CD8-positive, alpha-beta memory T cell (primary cell): ENCODE results near the gene MMP1. TPM values are rescaled to one million over a fixed set of nuclear protein-coding genes. Genes with fewer than 3 reads are reported as not detected.
"Not testable (repeated sequence)": the region's sequence is repeated elsewhere in the genome, so short reads cannot be mapped to it uniquely, and the experiment has no call there.

Source experiments
- CTCF ChIA-PET: fragments of 350-600 bp; sonication (Branson Sonifier 250); formaldehyde crosslinking; loops from one replicate; lab custom pipeline; 2021; ENCODE audit warnings: antibody characterized with exemption; lab: Charles Lee
- POLR2A ChIA-PET: fragments of 350-600 bp; sonication (Branson Sonifier 250); formaldehyde crosslinking; loops from one replicate; lab custom pipeline; 2021; ENCODE audit warnings: antibody characterized with exemption; lab: Charles Lee
- DNase-seq, 5 donors: peaks; one replicate each; pipeline versions ENCODE4 v3.0.0 to v3.0.0-alpha.2; 2020 to 2022; ENCODE audit warnings: mixed read lengths in 1 of 5
- H3K27ac ChIP-seq: one replicate; pipeline ENCODE4 v1.7.0; 2013; ENCODE audit warnings: low read depth, mild to moderate bottlenecking, low read length, moderate library complexity
- H3K27me3 ChIP-seq: 2 replicates; pipeline ENCODE4 v1.7.0; 2013; ENCODE audit warnings: low read length, mild to moderate bottlenecking; ENCODE audit not compliant: insufficient read depth, poor library complexity, severe bottlenecking
- H3K36me3 ChIP-seq: 2 replicates; pipeline ENCODE4 v1.7.0; 2013; ENCODE audit warnings: mild to moderate bottlenecking, low read length, moderate library complexity; ENCODE audit not compliant: insufficient read depth
- H3K4me1 ChIP-seq: 2 replicates; pipeline ENCODE4 v1.7.0; 2013; ENCODE audit warnings: mild to moderate bottlenecking, low read length, moderate library complexity; ENCODE audit not compliant: insufficient read depth
- H3K4me3 ChIP-seq: 2 replicates; pipeline ENCODE4 v1.7.0; 2013; ENCODE audit warnings: mild to moderate bottlenecking, low read length
- H3K9me3 ChIP-seq: 2 replicates; pipeline ENCODE4 v1.7.0; 2013; ENCODE audit warnings: mild to moderate bottlenecking, low read length
- H3K27ac Mint-ChIP-seq, 8 donors: one replicate each; pipeline ENCODE4 v1.8.0; 2020 to 2021; ENCODE audit warnings: mixed read lengths in 8 of 8, mild to moderate bottlenecking in 6 of 8, inconsistent platforms in 3 of 8, moderate library complexity in 3 of 8
- H3K27me3 Mint-ChIP-seq, 2 donors: one replicate each; pipeline ENCODE4 v1.8.0; 2020 to 2021; ENCODE audit warnings: mixed read lengths in 2 of 2, mild to moderate bottlenecking in 1 of 2, moderate library complexity in 1 of 2
- H3K36me3 Mint-ChIP-seq, 3 donors: one replicate each; pipeline ENCODE4 v1.8.0; 2020 to 2021; ENCODE audit warnings: mixed read lengths in 3 of 3, inconsistent platforms in 1 of 3, mild to moderate bottlenecking in 1 of 3
- H3K4me1 Mint-ChIP-seq, 3 donors: one replicate each; pipeline ENCODE4 v1.8.0; 2020 to 2021; ENCODE audit warnings: mixed read lengths in 3 of 3, inconsistent platforms in 1 of 3, mild to moderate bottlenecking in 1 of 3
- H3K4me3 Mint-ChIP-seq, 7 donors: one replicate each; pipeline ENCODE4 v1.8.0; 2020 to 2021; ENCODE audit warnings: mixed read lengths in 7 of 7, mild to moderate bottlenecking in 6 of 7, moderate library complexity in 4 of 7, inconsistent platforms in 2 of 7
- H3K9me3 Mint-ChIP-seq, 5 donors: one replicate each; pipeline ENCODE4 v1.8.0; 2020 to 2022; ENCODE audit warnings: mixed read lengths in 5 of 5, mild to moderate bottlenecking in 3 of 5, moderate library complexity in 2 of 5, inconsistent platforms in 1 of 5
- polyA plus RNA-seq: library from polyadenylated mRNA; unstranded; fragments of 300-500 nt; fragmentation: Illumina TruSeq; gene quantifications from one replicate; pipeline ENCODE4 v1.2.3, GENCODE V29; 2021
- total RNA-seq, 2 experiments: library from RNA; stranded (reverse); gene quantifications; one replicate each; pipeline ENCODE4 v1.2.3, GENCODE V29; 2021

MMP1 gene
- total and polyA plus RNA-seq, 3 experiments from 2014 or later, result not detected

- H3K4me3 Mint-ChIP-seq, result no peak overlapping the region
- peaks cover 0 to 12% (median 10%) of the 10 kb centered on the region in 5 donors for H3K9me3 Mint-ChIP-seq
- Histone ChIP-seq H3K9me3 (no peaks in the 10 kb centered on the region), H3K4me3 (no peak overlapping the region), H3K27ac (no peak overlapping the region), H3K4me1 (no peaks in the 10 kb centered on the region), H3K27me3 (no peaks in the 10 kb centered on the region), H3K36me3 (no peaks in the 10 kb centered on the region)
- ChIA-PET POLR2A (no interaction called here), CTCF (no interaction called here)
- H3K27ac Mint-ChIP-seq, result no peak overlapping the region
- no peaks in the 10 kb centered on the region for H3K36me3 Mint-ChIP-seq
- H3K4me1 Mint-ChIP-seq, result no peaks in the 10 kb centered on the region
- no peak for DNase-seq
- peaks cover 10 to 32% of the 10 kb centered on the region in 2 donors for H3K27me3 Mint-ChIP-seq
Measured at GRCh38 chr11:102749101-102749722, 48.7 kb downstream of the MMP1 start.

- H3K4me1 Mint-ChIP-seq, H3K4me3 ChIP-seq, DNase-seq, H3K27me3 ChIP-seq, H3K9me3 ChIP-seq, H3K36me3 ChIP-seq, CTCF ChIA-PET, H3K27ac ChIP-seq, H3K36me3 Mint-ChIP-seq, H3K4me1 ChIP-seq, H3K27ac Mint-ChIP-seq, POLR2A ChIA-PET, H3K4me3 Mint-ChIP-seq: not testable (repeated sequence)
- H3K9me3 Mint-ChIP-seq, result peaks cover 0 to 12% (median 10%) of the 10 kb centered on the region in 5 donors
- H3K27me3 Mint-ChIP-seq, result peaks cover 10 to 24% of the 10 kb centered on the region in 2 donors
Measured at GRCh38 chr11:102746746-102747578, 51.0 kb downstream of the MMP1 start.

Other genes starting within 250 kb of the MMP1 start
- not detected for gene MMP20, start 172.8 kb downstream of the MMP1 start, total RNA-seq
- gene MMP20, start 172.8 kb downstream of the MMP1 start, polyA plus RNA-seq, result not detected
- gene MMP27, start 92.4 kb downstream of the MMP1 start, total RNA-seq, result not detected
- gene MMP27, start 92.4 kb downstream of the MMP1 start, polyA plus RNA-seq, result not detected
- gene MMP8, start 73.2 kb downstream of the MMP1 start, total RNA-seq, result not detected
- gene MMP8, start 73.2 kb downstream of the MMP1 start, polyA plus RNA-seq, result not detected
- not detected for gene MMP10, start 17.5 kb downstream of the MMP1 start, total RNA-seq
- gene MMP10, start 17.5 kb downstream of the MMP1 start, polyA plus RNA-seq, result not detected
- not detected for gene MMP3, start 45.4 kb upstream of the MMP1 start, total RNA-seq
- gene MMP3, start 45.4 kb upstream of the MMP1 start, polyA plus RNA-seq, result not detected
- not detected for gene MMP12, start 76.8 kb upstream of the MMP1 start, total RNA-seq
- gene MMP12, start 76.8 kb upstream of the MMP1 start, polyA plus RNA-seq, result not detected
- gene MMP13, start 157.6 kb upstream of the MMP1 start, total RNA-seq, result not detected
- not detected for gene MMP13, start 157.6 kb upstream of the MMP1 start, polyA plus RNA-seq